Heart left ventricle (tissue), 13 donors: ENCODE measurements around the gene MDM4.

Experiments
- POLR2A ChIP-seq, 2 donors: fragments of 450-650 bp; IDR thresholded peaks; one replicate each; pipeline ENCODE4 v1.6.1; 2017; ENCODE audit warnings: antibody characterized with exemption in 2 of 2, mild to moderate bottlenecking in 2 of 2, moderate library complexity in 2 of 2
- TF ChIP-seq, protein P1 (sequence below), 12 donors: fragments of 200-600 bp; sonication (generic) in 4 of 12; IDR thresholded peaks; one replicate each; pipeline versions ENCODE4 v1.5.0 to v1.8.0; 2018 to 2022; ENCODE audit warnings: antibody characterized with exemption in 12 of 12, mild to moderate bottlenecking in 5 of 12
- donor health status: ischemic (EF 13 %, LVEDD 7.1; RV severe dilation, severe dysfunction).
- donor health status: DM: no; HTN: yes; CAD: no.
- donor health status: DM: no; HTN: no; CAD: no.
- donor health status: ischemic (EF 25% LVEDD 6.9; RV normal size, moderate dysfunction).
- donor health status: ischemic (EF 25% LVEDD 5.7; RV mildly dilated, moderate dysfunction).
- donor health status: ischemic (EF 35%, LVEDD 5.7; RV mildly dilated, moderate dysfunction).
- donor health status: nonischemic (EF 11% LVEDD 7.7; RV severe dilation, severe dysfunction).
- donor health status: DM: yes; HTN: yes; CAD: no.
- donor health status: PGD.
- donor health status: ischemic (EF 29% LVEDD 5.4; RV normal size, mild dysfunction).
- donor health status: nonischemic (EF 23%, LVEDD 6.1; RV moderate dilation, normal function).

GRCh38 chr1:204574016-204574864 lies 58.0 kb downstream of the MDM4 start:
- no peak for TF ChIP-seq POLR2A (IDR thresholded peaks at IDR 0.05)
- TF ChIP-seq, protein P1, sequence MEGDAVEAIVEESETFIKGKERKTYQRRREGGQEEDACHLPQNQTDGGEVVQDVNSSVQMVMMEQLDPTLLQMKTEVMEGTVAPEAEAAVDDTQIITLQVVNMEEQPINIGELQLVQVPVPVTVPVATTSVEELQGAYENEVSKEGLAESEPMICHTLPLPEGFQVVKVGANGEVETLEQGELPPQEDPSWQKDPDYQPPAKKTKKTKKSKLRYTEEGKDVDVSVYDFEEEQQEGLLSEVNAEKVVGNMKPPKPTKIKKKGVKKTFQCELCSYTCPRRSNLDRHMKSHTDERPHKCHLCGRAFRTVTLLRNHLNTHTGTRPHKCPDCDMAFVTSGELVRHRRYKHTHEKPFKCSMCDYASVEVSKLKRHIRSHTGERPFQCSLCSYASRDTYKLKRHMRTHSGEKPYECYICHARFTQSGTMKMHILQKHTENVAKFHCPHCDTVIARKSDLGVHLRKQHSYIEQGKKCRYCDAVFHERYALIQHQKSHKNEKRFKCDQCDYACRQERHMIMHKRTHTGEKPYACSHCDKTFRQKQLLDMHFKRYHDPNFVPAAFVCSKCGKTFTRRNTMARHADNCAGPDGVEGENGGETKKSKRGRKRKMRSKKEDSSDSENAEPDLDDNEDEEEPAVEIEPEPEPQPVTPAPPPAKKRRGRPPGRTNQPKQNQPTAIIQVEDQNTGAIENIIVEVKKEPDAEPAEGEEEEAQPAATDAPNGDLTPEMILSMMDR (IDR thresholded peaks at IDR 0.05): no peak
